GM10266 (cell line): ENCODE measurements around the gene RBPMS2.

Experiments
- DNase-seq: peaks from one replicate; pipeline ENCODE4 v3.0.0; 2012; ENCODE audit errors: extremely low spot score
- CTCF ChIP-seq: IDR thresholded peaks from 2 replicates; pipeline ENCODE4 v1.5.1; 2012; ENCODE audit warnings: mild to moderate bottlenecking, low read depth; ENCODE audit not compliant: control insufficient read depth, insufficient read depth; ENCODE audit errors: missing control alignments

Gene RBPMS2

GRCh38 chr15:64701482-64702184, 73.8 kb downstream of the RBPMS2 start:
- no peak for TF ChIP-seq CTCF
- DNase-seq = no peak

GRCh38 chr15:64701051-64701450, 74.3 kb downstream of the RBPMS2 start:
- DNase-seq = no peak
- TF ChIP-seq CTCF = no peak

GRCh38 chr15:64699751-64700388, 75.5 kb downstream of the RBPMS2 start:
- no peak for TF ChIP-seq CTCF
- DNase-seq = no peak

GRCh38 chr15:64698823-64699222, 76.6 kb downstream of the RBPMS2 start:
- TF ChIP-seq CTCF = no peak
- DNase-seq = no peak

- no peak for DNase-seq
These were observed 77.4 kb downstream of the RBPMS2 start for GRCh38 chr15:64697911-64698369.

GRCh38 chr15:64696481-64696880, 78.9 kb downstream of the RBPMS2 start:
- no peak for TF ChIP-seq CTCF
- no peak for DNase-seq

More at GRCh38 chr15:64697911-64698369, 77.4 kb downstream of the RBPMS2 start:
- no peak for TF ChIP-seq CTCF

GRCh38 chr15:64695561-64695992, 79.8 kb downstream of the RBPMS2 start:
- no peak for DNase-seq

More at GRCh38 chr15:64695561-64695992, 79.8 kb downstream of the RBPMS2 start:
- TF ChIP-seq CTCF = no peak
